ENCODE measurements around the gene MYO9A.
A peak's percentile ranks its signal among the peaks of the same experiment; 100 is the strongest.

MYO9A gene, protein sequence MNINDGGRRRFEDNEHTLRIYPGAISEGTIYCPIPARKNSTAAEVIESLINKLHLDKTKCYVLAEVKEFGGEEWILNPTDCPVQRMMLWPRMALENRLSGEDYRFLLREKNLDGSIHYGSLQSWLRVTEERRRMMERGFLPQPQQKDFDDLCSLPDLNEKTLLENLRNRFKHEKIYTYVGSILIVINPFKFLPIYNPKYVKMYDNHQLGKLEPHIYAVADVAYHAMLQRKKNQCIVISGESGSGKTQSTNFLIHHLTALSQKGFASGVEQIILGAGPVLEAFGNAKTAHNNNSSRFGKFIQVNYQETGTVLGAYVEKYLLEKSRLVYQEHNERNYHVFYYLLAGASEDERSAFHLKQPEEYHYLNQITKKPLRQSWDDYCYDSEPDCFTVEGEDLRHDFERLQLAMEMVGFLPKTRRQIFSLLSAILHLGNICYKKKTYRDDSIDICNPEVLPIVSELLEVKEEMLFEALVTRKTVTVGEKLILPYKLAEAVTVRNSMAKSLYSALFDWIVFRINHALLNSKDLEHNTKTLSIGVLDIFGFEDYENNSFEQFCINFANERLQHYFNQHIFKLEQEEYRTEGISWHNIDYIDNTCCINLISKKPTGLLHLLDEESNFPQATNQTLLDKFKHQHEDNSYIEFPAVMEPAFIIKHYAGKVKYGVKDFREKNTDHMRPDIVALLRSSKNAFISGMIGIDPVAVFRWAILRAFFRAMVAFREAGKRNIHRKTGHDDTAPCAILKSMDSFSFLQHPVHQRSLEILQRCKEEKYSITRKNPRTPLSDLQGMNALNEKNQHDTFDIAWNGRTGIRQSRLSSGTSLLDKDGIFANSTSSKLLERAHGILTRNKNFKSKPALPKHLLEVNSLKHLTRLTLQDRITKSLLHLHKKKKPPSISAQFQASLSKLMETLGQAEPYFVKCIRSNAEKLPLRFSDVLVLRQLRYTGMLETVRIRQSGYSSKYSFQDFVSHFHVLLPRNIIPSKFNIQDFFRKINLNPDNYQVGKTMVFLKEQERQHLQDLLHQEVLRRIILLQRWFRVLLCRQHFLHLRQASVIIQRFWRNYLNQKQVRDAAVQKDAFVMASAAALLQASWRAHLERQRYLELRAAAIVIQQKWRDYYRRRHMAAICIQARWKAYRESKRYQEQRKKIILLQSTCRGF (N-terminal part only)

DNA sequence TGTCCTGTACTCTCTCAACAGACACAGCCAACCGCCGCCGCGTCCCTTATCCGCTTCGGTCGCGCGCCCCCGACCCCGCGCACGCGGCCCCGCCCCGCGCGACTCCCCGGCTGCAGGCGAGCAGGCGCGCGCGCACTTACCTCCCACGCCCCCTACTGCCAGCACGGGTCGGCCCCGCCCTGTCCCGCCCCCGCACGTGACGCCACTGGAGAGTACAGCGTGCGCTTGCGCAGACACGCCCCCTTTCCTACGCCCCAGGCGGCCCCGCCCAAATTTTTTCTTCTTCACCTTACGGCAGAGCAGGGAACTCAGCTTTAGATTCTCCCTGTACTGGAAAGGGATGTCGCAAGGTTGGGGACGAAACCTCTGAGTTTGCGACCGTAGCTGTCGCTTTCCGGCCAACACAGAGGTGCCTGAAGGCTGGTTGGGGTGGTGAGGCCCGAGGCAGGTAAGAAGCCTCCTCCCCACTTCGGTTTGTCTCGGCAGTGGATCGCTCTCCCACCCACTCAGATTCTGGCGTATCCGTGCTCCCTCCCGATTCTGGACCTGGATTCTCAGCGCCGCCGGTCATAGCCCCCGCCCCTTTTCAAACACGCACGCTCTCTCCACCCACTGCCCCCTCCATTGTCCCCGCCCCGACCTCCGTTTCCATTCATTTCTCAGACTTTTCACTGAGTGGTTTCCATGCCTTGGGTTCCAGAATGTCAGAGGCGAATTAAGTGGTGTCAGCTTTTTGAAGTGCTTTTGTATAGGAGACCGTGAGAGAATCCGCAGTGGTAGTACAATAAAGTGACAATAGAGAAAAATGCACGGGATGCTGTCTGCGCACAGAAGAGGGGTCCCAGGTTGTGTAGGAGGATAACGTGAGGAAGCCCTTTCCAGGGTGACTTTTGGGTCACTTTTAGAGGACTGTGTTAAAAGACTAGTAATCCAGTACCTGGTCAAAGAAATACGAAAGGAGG lies at the start of gene MYO9A, which contains the start of gene SENP8:
TSS of gene MYO9A (minus strand) at position 134 of the 962 bp plus-strand sequence. CDS start 71,587 bp downstream, outside the sequence.
TSS of gene SENP8 (plus strand) at position 387 of the 962 bp plus-strand sequence. CDS start 21,221 bp downstream, outside the sequence.
- peak; percentile 99 for DNase-seq

DNA sequence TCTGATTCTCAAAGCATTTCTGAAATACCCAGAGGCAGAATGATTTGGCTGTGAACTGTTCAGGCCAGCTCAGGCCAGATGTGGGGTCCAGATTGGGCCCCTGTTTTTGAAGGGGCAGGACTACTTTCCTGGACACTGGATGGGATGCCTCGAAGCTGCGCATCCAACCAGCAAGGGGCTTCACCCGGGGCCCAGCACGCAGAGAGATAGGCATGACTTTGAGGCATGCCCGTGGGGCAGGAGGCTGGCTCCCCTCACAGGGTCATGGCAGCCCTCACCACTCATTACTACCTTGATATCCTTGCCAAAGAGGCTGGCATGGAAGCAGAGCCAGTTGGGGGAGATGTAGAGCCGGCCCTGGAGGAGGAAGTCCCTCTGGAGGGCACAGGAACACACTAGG lies 49.5 kb upstream of the MYO9A start:
- no peak for DNase-seq

DNA sequence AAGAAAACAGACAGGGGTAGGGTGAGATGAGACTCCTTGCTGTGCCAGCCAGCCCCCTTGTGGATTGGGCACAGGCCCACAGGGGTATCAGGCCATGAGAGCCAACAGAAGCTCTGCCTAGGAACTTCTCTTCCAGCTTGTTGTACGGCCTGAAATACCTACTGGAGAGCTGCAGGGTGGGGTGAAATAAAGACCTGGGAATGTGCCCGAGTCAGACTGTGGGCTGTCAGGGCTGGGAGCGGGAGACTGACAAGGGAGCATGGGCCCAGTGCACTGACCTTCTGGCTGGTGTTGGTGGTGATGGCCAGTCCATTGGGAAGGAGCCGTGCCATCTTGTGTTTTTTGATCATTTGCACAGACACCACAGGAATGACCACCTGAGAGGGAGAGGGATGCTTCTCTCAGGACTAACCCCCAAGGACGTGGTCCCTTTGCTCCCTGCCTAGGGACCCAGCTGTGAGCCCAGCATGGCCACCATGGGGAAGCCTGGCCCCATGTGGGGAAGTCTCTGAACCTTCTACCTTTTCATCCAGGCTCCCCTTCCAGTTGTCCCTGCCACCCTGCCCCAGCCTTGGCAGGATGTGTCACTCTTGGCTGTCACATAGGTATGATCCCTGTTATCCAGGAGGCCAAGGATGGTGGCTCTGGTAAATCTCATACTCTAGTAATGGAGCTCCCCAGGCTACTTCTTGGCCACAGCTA lies 48.9 kb upstream of the MYO9A start:
- no peak for DNase-seq

DNA sequence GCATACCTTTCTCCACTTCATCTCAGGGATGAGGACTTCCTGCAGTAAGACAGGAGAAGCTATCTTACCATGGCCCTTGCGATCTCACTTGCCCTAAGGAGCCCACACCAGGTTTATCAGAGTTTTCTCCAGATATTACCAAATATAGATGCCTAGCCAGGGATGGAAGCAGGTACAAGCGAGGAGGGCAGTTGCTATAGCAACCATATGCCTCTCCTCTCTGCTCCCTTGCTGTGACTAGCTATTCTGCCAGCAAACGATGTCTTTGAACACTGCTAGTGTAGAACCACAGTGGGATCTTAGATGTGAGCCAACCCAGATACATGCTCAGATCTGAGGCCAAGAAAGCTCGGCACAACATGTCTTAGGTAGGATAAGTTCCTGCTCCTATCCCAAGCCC lies 45.8 kb upstream of the MYO9A start:
- no peak for DNase-seq

DNA sequence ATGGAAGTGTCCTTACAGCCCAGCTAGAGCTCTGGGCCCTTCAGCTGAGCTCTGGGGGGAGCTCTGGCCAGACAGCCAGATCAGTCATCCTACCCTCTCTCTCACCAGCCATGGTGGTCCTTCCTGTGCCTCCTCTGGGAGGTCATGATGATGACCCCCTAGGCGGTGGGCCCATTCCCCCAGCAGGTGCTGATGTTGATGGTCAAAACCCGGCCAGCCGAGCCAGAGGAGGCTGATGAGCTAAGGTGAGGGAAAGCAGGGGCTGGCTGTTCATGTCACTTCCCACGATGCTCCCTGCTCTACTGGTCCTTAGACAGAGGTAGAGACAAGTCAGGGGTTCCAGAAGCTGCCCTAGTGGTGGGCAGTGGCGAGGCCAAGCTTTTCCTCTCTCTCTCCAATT lies 44.6 kb upstream of the MYO9A start:
- no peak for DNase-seq

DNA sequence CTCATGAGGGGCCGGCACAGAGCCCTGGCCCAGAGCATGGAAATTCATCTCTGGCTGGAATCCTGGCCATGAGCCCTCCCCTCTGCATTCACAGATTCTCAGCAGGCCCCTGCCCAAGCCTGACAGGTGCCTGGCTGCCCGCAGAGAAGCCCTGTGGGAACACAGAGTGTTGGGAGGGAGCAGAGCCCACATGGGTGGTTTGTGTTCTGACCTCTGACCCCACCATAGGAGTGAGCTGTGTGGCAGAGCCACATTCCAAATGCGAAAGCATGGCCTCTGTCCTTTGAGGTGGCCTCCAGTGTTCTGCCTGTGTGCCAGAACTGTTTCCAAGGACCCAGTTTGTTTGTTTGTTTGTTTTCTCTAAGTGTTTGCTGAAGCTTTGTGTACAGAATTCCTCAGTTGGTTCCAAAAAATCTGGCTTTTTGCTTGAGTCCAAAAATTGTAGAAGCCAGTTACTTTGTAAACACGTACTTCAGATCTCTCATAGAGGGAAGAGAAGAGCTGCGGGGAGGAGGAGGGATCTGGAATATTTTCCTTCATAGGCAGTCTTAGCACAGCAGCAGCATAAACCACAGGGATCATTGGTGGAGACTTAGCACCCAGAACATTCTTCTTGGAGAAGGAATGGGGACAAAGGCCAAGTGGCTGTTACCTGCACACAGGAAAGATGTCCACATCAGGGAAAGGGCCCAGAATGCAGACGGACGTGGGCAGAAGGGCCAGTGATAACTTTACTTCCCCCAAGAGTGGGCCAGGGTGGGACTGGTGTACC lies 43.6 kb upstream of the MYO9A start:
- no peak for DNase-seq

DNA sequence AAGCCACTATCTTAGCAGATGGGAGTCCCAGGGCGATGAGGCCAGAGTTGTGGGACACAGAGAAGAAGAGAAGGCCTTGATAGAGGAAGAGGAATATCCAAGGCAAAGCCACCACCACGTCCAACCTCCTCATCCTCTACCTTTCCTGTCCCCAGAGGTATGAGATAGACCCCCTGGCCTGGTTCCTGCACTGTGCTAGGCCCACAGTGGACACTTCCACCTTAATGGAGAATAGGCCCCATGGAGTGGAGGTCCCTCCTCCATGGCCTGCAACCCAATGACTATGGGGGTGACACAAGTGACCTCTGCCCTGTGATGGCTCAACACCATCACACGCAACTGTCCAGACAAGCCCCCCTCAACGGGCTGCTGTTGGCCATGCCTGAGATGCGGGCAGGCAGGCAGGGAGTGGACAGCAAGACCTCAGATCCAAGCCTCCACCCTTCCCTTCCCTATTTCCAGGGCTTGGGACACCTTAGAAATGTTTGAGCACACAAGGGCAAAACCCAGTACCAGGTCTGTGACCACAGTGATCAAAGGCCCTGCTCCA lies 42.8 kb upstream of the MYO9A start:
- DNase-seq, result no peak

DNA sequence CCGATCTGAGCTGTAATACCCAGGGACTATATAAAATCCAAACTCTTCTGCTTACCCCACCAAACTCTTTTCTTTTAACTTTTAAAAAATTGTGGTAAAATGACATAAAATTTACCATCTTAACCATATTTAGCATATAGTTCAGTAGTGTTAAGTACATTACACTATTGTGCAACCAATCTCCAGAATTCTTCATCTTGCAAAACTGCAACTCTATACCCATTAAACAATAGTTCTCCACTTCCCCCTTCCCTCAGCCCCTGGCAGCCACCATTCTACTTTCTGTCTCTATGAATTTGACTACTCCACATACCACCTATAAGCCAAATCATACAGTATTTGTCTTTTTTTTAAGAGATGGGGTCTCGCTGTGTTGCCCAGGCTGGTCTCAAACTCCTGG lies 39.0 kb upstream of the MYO9A start:
- DNase-seq, result no peak

DNA sequence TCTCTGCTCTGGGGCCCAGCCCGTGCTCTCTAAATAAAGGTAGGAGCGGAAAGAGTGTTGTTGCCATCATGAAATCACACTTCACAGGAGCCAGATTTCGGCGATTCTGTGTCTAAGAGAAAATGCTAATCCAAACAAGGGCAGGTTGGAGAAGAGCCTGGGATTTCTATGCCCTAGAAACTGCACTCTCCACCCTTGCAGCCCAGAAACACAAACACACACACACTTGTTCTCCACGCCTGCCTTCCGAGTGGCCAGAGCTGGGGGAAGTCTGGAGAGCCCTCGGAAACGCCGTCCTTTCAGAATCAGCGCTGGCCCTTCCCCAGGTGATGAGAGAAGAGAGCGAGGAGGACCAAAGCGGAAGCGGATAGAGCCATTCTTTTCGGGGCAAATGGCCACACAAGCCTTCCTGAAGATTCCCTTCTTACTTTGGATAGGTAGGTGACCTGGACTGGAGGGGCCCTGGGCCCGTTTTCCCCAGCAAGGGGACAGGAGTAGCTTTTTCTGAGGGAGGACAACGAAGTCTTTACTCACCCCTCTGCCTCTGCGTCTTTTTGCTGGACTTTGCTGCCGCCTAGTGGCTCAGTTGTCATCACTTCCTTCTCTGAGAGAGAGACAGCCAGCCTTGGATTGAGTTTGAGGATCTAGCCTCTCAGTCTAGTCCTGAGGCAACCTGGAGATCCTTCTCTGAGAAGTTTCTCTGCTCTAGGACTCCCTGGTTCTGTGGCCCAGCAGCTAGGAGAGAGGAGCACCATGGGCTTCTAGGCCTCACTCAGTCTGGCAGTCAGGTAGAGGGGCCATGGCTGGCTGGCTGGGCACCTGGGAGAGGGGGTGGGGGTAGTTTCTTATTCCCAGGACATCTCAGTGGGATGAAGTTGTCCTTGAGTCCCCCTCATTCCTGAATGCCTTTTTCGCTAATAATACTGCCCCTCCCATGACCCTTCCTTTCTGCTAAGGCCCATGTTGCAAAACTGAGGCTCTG lies 38.0 kb upstream of the MYO9A start:
- DNase-seq, result peak; percentile 91

DNA sequence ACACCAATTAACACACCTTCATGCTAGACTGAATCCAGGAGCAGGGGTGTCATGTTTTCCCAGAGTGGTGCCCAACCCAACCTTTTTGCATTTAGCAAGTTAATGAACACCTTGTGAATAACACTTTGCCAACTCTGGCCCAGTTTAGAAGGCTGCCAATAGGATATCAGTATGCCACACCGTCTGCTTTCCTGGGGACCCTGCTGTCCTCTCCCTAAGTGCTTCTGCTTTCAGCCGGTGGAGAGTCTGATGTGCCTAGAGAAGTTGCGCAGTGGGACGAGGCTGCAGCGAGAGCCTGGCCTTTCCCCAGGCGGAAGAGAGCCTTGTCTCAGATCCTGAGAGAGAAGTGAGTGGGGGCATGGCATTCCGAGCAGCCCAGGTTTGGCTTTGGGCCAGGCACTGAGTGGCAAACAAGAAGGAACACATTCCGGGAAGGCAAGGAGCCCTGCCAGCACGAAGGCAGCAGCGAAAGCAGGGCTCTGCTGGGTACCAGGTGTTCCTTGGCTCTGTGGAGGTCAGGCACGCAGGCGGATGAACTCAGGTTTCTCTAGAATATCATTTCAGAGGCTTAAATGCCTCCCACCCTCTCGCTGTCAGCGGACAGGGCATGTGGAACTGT lies 37.2 kb upstream of the MYO9A start:
- peak; percentile 67 for DNase-seq

DNA sequence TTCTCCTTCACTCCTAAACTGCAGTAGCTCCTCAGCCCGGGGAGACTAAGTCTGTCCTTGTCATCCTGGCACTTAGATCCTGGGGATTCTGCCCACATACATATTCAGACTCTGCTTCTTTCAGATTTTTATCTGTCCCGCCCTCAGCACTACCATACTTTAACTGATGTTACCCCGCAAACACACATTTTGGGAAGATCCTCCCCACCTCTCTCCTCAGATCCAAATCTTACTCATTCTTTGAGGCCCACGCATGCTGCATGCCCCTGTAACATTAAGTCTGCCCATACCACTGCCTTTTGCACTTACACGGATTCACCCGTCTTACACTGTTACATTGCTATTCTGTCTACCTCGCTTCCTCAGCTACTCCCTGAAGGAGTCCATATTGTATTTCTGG lies 36.4 kb upstream of the MYO9A start:
- no peak for DNase-seq

DNA sequence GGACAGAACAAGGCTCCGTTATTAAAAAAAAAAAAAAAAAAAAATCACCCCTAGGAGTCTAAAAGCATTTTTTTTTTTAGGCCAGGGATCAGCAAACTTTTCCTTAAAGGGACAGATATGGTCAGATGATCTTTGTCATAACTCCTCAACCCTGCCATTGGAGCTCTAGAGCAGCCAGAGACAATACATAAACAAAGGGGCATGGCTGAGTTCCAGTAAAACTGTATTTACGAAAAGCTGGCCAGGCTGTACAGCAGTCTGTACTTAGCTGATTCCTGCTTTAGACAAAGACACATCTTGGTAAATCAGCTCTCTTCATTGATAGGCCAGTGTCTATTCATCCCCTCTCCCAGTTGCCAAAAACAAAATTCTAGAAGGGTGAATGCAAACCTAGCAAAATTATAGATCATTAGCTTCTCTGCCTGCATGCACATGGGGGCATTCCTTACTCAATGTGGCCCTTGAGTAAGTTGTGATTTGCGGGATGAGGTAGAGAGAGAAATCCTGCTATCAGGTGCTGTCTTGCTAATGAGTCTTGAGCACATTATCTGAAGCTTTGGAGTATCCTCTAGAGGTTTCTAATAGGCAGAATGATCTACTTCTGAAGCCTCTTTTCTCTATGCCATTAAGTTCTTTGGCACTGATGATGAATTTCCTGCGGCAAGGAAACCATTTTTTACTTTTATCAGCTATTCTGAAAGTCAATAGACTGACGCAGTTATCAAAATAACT lies 35.5 kb upstream of the MYO9A start:
- no peak for DNase-seq

DNA sequence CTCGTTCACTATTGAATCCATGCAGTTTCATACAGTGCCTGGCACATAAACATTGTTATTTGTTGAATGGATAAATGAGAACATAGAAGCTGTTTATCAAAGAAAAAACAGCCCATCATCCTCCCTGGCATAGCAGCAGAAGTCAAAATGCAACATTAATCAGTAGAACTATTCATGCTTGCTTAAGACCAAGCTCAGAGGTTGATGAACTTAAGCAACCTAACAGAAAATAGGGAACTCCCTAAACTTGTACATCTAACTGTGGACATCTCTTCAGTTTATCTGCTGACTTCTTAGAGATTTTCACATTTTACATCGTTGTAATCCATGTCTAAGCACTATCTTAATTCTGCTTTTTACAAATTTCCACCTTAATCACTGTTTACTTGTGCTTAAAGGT lies 29.5 kb upstream of the MYO9A start:
- DNase-seq, result no peak

DNA sequence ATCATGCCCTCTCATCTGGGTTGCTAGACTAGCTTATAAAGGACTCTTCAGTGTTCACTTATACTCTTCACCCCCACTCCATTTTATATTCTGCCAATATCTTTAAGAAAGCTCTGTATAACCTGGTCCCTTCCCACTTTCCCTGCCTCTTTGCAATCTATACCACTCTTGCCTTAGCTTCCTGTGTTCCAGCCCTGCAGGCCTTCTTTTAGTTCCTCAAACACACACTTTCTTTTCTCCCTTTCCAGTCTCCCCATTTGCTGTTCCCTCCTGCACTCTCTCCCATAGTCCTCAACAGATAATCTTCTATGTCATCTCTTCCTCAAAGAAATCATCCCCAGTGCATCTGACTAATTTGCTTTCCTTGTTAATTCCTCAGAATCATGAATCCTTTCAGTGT lies 29.0 kb upstream of the MYO9A start:
- DNase-seq, result no peak

DNA sequence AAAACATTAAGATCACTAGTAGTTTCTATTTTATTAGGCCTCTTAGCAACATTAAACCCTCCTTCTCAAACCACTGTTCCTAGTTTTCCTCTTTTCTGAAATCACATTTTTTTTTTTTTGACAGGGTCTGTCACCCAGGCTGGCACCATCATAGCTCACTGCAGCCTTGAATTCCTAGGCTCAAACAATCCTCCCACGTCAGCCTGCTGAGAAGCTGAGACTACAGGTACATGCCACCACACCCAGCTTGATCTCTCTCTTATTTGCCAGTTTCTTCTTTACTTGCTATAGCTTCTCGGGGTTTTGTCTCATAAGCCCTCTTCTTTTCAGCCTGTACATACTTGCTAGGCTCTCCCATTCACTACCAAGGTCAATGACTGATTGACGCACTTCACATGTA lies 28.3 kb upstream of the MYO9A start:
- DNase-seq, result no peak

DNA sequence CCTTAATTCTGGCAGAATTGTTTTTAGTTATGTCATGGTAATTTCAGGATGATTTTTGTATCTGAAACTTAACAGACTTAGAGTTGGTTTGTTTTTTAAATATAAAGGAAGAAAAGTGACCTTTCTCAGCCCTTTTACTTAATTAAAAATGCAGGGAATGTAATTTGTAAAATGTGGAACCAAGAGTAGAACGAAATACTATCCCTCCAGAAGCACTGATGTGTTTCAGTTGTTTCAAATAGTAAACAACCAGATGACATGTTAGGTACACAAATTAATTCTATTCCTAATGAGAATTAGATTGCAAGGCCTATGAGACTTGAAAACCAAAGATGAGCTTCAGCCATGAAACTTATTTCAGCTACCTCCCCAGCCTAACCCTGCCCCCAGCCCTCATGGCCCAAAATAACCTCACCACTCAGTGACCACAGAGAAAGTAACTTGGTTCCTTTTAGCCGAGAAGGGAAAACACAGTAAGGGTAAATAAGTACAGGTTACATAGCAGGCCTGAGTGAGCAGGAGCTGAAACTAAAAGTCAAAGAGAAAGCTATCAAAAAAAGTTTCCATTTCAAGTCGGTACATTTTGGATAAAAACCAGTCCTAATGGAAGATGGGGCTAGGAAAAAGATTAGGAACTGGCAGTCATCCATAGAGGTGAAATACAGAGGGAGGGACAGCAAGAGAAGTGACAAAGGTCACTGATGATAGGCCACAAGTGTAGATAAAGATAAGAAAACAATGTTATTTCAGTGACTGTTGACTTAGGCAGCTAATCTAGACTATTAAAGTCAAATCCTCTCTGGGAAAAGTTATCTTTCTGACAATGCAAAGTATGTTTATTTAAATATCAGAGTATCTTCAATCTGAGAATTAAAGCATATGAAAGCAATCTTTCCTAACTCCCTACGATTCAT lies 23.5 kb upstream of the MYO9A start:
- DNase-seq, result no peak

DNA sequence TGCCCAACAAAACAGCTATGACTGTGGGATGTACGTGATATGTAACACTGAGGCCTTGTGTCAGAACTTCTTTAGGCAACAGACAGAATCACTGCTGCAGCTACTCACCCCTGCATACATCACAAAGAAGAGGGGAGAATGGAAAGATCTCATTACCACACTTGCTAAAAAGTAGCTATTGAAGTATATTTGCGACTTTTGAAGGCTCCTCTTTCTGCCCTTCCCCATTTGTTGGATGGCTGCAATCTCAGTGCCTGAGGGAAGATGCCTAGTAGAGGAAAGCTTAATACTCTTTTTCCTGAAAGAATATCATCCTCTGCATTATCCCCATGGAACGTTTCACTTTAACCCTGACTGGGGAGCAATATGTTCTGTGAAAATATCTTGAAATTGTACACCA lies 22.1 kb upstream of the MYO9A start:
- DNase-seq, result no peak

Data from right hindlimb (tissue), 1 donor.